Ishikawa (cell line): ENCODE data around the gene C9orf72.

Experiments
- CEBPB ChIP-seq: IDR thresholded peaks from 2 replicates; pipeline ENCODE4 v1.6.1; 2012
- CREB1 ChIP-seq: IDR thresholded peaks from 2 replicates; pipeline ENCODE4 v1.6.1; 2012; ENCODE audit warnings: low read depth
- EGR1 ChIP-seq: IDR thresholded peaks from 2 replicates; pipeline ENCODE4 v1.6.1; 2012
- EP300 ChIP-seq: IDR thresholded peaks from 2 replicates; pipeline ENCODE4 v1.6.1; 2012; ENCODE audit warnings: borderline replicate concordance
- FOXM1 ChIP-seq: IDR thresholded peaks from 2 replicates; pipeline ENCODE4 v1.6.1; 2012; ENCODE audit warnings: low read depth, borderline replicate concordance
- MAX ChIP-seq: IDR thresholded peaks from 2 replicates; pipeline ENCODE4 v1.6.1; 2012
- NFIC ChIP-seq: IDR thresholded peaks from 2 replicates; pipeline ENCODE4 v1.6.1; 2012
- RAD21 ChIP-seq: IDR thresholded peaks from 2 replicates; pipeline ENCODE4 v1.6.1; 2012; ENCODE audit warnings: low read depth
- REST ChIP-seq: IDR thresholded peaks from 2 replicates; pipeline ENCODE4 v1.6.1; 2012; ENCODE audit warnings: low read depth, mild to moderate bottlenecking
- TAF1 ChIP-seq: IDR thresholded peaks from 2 replicates; pipeline ENCODE4 v1.6.1; 2012; ENCODE audit warnings: low read depth, mild to moderate bottlenecking
- TCF12 ChIP-seq: IDR thresholded peaks from 2 replicates; pipeline ENCODE4 v1.6.1; 2012; ENCODE audit warnings: low read depth
- USF1 ChIP-seq: IDR thresholded peaks from 2 replicates; pipeline ENCODE4 v1.6.1; 2012
- YY1 ChIP-seq: IDR thresholded peaks from 2 replicates; pipeline ENCODE4 v1.6.1; 2012; ENCODE audit warnings: low read depth
- ZBTB7A ChIP-seq: IDR thresholded peaks from 2 replicates; pipeline ENCODE4 v1.6.1; 2012; ENCODE audit warnings: low read depth

C9orf72 gene

GRCh38 chr9:27541740-27542139 is 31.5 kb downstream of the C9orf72 start:
- TF ChIP-seq MAX: no peak
- no peak for TF ChIP-seq CREB1
- TF ChIP-seq FOXM1: no peak
- TF ChIP-seq USF1: no peak
- TF ChIP-seq EP300: no peak
- TF ChIP-seq TAF1: no peak
- TF ChIP-seq YY1: no peak
- no peak for TF ChIP-seq TCF12
- no peak for TF ChIP-seq REST

DNA sequence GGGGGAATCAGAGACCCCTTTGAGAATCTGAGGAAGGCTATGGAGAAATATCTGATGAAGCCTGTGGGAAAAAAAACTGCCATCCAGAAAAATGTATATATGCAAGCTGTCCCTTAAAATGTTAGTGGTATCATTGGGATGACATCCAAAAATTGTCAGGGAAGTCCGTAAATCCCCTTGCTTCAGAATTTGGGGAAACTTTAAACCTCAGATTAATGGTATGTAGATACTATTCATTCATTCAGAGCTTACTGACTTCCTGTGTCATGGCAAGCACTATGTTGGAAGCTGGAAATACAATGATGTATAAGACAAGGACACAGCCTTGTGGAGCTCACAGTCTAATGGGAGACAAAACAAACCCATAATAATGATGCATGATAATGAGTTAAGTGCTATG is 32.8 kb downstream of the C9orf72 start:
- no peak for TF ChIP-seq RAD21
- no peak for TF ChIP-seq USF1
- no peak for TF ChIP-seq CREB1
- no peak for TF ChIP-seq REST
- TF ChIP-seq FOXM1: no peak

GRCh38 chr9:27539479-27540441 is 33.5 kb downstream of the C9orf72 start:
- TF ChIP-seq CEBPB (peak; percentile 52), EGR1 (no peak)

- TF ChIP-seq EGR1 (no peak), USF1 (no peak), CREB1 (no peak), MAX (no peak), REST (no peak), FOXM1 (no peak), CEBPB (no peak), ZBTB7A (no peak), NFIC (no peak), YY1 (no peak), RAD21 (no peak)
Measured at GRCh38 chr9:27538647-27539046, 34.6 kb downstream of the C9orf72 start.
